Spleen (tissue), 11 donors: ENCODE data around the gene CDH13. TPM values are rescaled to one million over a fixed set of nuclear protein-coding genes. Genes with fewer than 3 reads are reported as not detected.

Experiments
- DNase-seq: peaks from one replicate; pipeline ENCODE4 v3.0.0-alpha.2; 2020
- H3K27ac ChIP-seq, 8 donors: fragments of 200-600 bp; sonication (generic) in 7 of 8; 1 replicate in 4 of 8; 2 replicates in 4 of 8; pipeline versions ENCODE4 v1.5.0 to v1.8.0; 2016 to 2021; ENCODE audit warnings: inconsistent platforms in 4 of 8, mild to moderate bottlenecking in 4 of 8, moderate library complexity in 1 of 8
- H3K27me3 ChIP-seq, 7 donors: fragments of 200-600 bp; sonication (generic) in 6 of 7; replicated peaks in 1 of 7; 1 replicate in 4 of 7; 2 replicates in 3 of 7; pipeline versions ENCODE4 v1.5.0 to v1.8.0; 2016 to 2021; ENCODE audit warnings: inconsistent platforms in 3 of 7, mild to moderate bottlenecking in 1 of 7
- H3K36me3 ChIP-seq, 6 donors: fragments of 200-600 bp; sonication (generic) in 5 of 6; 1 replicate in 4 of 6; 2 replicates in 2 of 6; pipeline versions ENCODE4 v1.5.0 to v1.8.0; 2016 to 2021; ENCODE audit warnings: inconsistent platforms in 2 of 6
- H3K4me1 ChIP-seq, 6 donors: fragments of 200-600 bp; sonication (generic) in 5 of 6; 1 replicate in 3 of 6; 2 replicates in 3 of 6; pipeline versions ENCODE4 v1.5.0 to v1.8.0; 2016 to 2021; ENCODE audit warnings: inconsistent platforms in 3 of 6
- H3K4me3 ChIP-seq, 8 donors: fragments of 200-600 bp; sonication (generic) in 7 of 8; 1 replicate in 4 of 8; 2 replicates in 4 of 8; pipeline versions ENCODE4 v1.5.0 to v1.8.0; 2016 to 2021; ENCODE audit warnings: inconsistent platforms in 4 of 8, mild to moderate bottlenecking in 4 of 8, moderate library complexity in 2 of 8
- H3K9me3 ChIP-seq, 8 donors: fragments of 200-600 bp; sonication (generic) in 7 of 8; 1 replicate in 4 of 8; 2 replicates in 4 of 8; pipeline versions ENCODE4 v1.5.0 to v1.8.0; 2016 to 2021; ENCODE audit warnings: inconsistent platforms in 4 of 8
- CTCF ChIP-seq, 11 experiments: fragments of 200-600 bp in 7 of 11; fragments of 450-650 bp in 4 of 11; sonication (generic) in 4 of 11; IDR thresholded peaks in 8 of 11; conservative IDR thresholded peaks in 3 of 11; 1 replicate in 7 of 11; 2 replicates in 4 of 11; pipeline versions ENCODE4 v1.4.0 to v1.8.0; 2016 to 2021; ENCODE audit warnings: antibody characterized with exemption in 11 of 11, inconsistent platforms in 4 of 11, mild to moderate bottlenecking in 1 of 11
- POLR2A ChIP-seq, 3 donors: fragments of 450-650 bp; IDR thresholded peaks; one replicate each; pipeline ENCODE4 v1.5.1; 2017; ENCODE audit warnings: antibody characterized with exemption in 3 of 3, mild to moderate bottlenecking in 1 of 3
- POLR2AphosphoS5 ChIP-seq, 3 donors: sonication (generic); formaldehyde crosslinking; IDR thresholded peaks; one replicate each; pipeline ENCODE4 v1.5.1; 2017; ENCODE audit warnings: antibody characterized with exemption in 3 of 3
- WGBS, 5 donors: extraction: QIAGEN DNeasy Blood & Tissue Kit in 3 of 5; methylation state at CpG; one replicate each; pipeline versions ENCODE4 v1.1.5 to v1.1.7; 2013 to 2018; 5-methylcytosine and 5-hydroxymethylcytosine counted together
- intact Hi-C: fragments of 100-400 bp; cut with DNase I; formaldehyde crosslinking; loops from one replicate; pipeline ENCODE4 v1.15.0; 2023; ENCODE audit warnings: low total_unique reads
- polyA plus RNA-seq, 3 donors: library from polyadenylated mRNA; stranded (reverse); fragments of 200-250 nt; gene quantifications; one replicate each; pipeline ENCODE4 v1.2.1, GENCODE V29; 2013
- total RNA-seq, 7 donors: library from RNA; depleted of rRNA in 3 of 7; stranded (reverse); fragments of >200 nt in 3 of 7; fragmentation: NEBNext Ultra II Directional in 4 of 7; extraction: Animal tissue kit (Norgen Biotek cat#: 25700) in 4 of 7; gene quantifications; one replicate each; pipeline versions ENCODE4 v1.1.0 to v1.2.1, GENCODE V29; 2016 to 2021
- donor health status: healthy with polysubstance abuse.
- donor health status: DM: no; HTN: no; CAD: no; lungs with moderate emphysema.
- donor health status: DM: no; HTN: no; CAD: no.
- donor health status: Bipolar disorder and iron deficiency.
- donor health status: healthy.
- donor health status: DM: no; HTN: no; CAD: no.
- donor health status: DM: yes; HTN: yes; CAD: no.

CDH13 gene
- total and polyA plus RNA-seq, 10 donors: 0.13 to 4.6 (median 1.1) TPM

DNA sequence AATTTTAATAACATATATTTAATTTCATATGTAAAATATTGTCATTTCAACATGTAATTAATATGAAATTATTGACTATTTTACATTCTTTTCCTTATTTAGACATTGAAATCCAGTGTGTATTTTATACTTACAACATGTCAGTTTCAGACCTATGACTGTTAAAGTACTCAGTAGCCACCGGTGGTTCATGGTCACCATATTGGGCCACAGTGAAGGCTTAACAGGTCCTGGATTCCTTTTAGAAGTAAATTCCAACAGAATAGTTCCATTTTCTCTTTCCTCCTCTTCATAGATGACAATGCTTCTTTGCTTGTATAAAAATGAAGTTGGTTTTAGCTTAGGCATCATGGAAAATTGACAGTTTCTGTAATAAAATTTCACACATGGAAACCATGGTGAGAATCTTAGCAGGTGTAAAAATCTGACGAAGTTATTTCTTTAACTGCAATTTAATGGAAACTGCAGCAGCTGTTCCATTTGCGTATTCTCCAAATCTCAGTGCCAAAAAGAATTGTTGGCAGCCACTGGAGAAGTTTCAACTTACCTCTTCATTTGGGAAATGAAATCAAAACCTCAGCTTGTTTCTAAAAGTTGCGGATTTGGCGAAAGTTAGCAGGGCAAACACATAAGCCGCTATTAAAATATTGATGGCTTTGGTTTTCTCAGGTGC is 231.1 kb downstream of the CDH13 start:
- Histone ChIP-seq H3K36me3 (no peaks in the 10 kb centered on the region), H3K4me3 (no peak overlapping the region), H3K4me1 (no peaks in the 10 kb centered on the region), H3K27ac (no peak overlapping the region), H3K9me3 (peaks cover 0 to 3% (median 0%) of the 10 kb centered on the region in 8 donors), H3K27me3 (peaks cover 0 to 2% (median 0%) of the 10 kb centered on the region in 7 donors)
- intact Hi-C loops: no loop called here
- 83 to 95% (median 94%) methylated on average over 6 of the region's 6 CpGs for WGBS, 5 donors
- DNase-seq: no peak
- TF ChIP-seq POLR2AphosphoS5 (IDR thresholded peaks at IDR 0.05) (no peak), CTCF (IDR thresholded peaks at IDR 0.05 in 8 of 11, conservative IDR thresholded peaks at IDR 0.05 in 3 of 11) (no peak), POLR2A (IDR thresholded peaks at IDR 0.05) (no peak)

GRCh38 chr16:82859662-82860061 is 232.9 kb downstream of the CDH13 start:
- Histone ChIP-seq H3K4me1 (no peaks in the 10 kb centered on the region), H3K4me3 (no peak overlapping the region), H3K27me3 (no peaks in the 10 kb centered on the region), H3K36me3 (no peaks in the 10 kb centered on the region), H3K27ac (no peak overlapping the region), H3K9me3 (peaks cover 0 to 8% (median 1%) of the 10 kb centered on the region in 8 donors)
- DNase-seq: no peak
- TF ChIP-seq POLR2AphosphoS5 (IDR thresholded peaks at IDR 0.05): no peak
- TF ChIP-seq POLR2A (IDR thresholded peaks at IDR 0.05): no peak
- TF ChIP-seq CTCF (IDR thresholded peaks at IDR 0.05 in 8 of 11, conservative IDR thresholded peaks at IDR 0.05 in 3 of 11): no peak
- WGBS, 5 donors: 76 to 84% (median 83%) methylated on average over 6 of the region's 6 CpGs
- intact Hi-C loops: no loop called here

GRCh38 chr16:82860071-82860470 is 233.3 kb downstream of the CDH13 start:
- Histone ChIP-seq H3K27ac (no peak overlapping the region), H3K9me3 (peaks cover 0 to 13% (median 4%) of the 10 kb centered on the region in 8 donors), H3K4me3 (no peak overlapping the region), H3K36me3 (no peaks in the 10 kb centered on the region), H3K27me3 (no peaks in the 10 kb centered on the region), H3K4me1 (no peaks in the 10 kb centered on the region)
- intact Hi-C loops: no loop called here
- DNase-seq: no peak
- no peak for TF ChIP-seq POLR2A (IDR thresholded peaks at IDR 0.05)
- no peak for TF ChIP-seq POLR2AphosphoS5 (IDR thresholded peaks at IDR 0.05)
- TF ChIP-seq CTCF (IDR thresholded peaks at IDR 0.05 in 8 of 11, conservative IDR thresholded peaks at IDR 0.05 in 3 of 11): no peak
- WGBS, 5 donors: 82 to 94% (median 92%) methylated on average over 7 of the region's 7 CpGs

- Histone ChIP-seq H3K27ac (no peak overlapping the region), H3K4me1 (no peaks in the 10 kb centered on the region), H3K9me3 (peaks cover 0 to 21% (median 14%) of the 10 kb centered on the region in 8 donors), H3K36me3 (no peaks in the 10 kb centered on the region), H3K4me3 (no peak overlapping the region), H3K27me3 (no peaks in the 10 kb centered on the region)
- no peak for TF ChIP-seq POLR2A (IDR thresholded peaks at IDR 0.05)
- TF ChIP-seq POLR2AphosphoS5 (IDR thresholded peaks at IDR 0.05): no peak
- TF ChIP-seq CTCF (IDR thresholded peaks at IDR 0.05 in 8 of 11, conservative IDR thresholded peaks at IDR 0.05 in 3 of 11): no peak
- DNase-seq: no peak
- WGBS, 5 donors: 68 to 83% (median 79%) methylated on average over 1 of the region's 1 CpG
- intact Hi-C loops: no loop called here
Observed at GRCh38 chr16:82862057-82862456, 235.3 kb downstream of the CDH13 start.
